ENCODE measurements around the gene TBC1D22B. TPM values are rescaled to one million over a fixed set of nuclear protein-coding genes. Genes with fewer than 3 reads are reported as not detected.

TBC1D22B gene
- total RNA-seq, 1 experiment from 2014 or later, result 9.1 TPM

DNA sequence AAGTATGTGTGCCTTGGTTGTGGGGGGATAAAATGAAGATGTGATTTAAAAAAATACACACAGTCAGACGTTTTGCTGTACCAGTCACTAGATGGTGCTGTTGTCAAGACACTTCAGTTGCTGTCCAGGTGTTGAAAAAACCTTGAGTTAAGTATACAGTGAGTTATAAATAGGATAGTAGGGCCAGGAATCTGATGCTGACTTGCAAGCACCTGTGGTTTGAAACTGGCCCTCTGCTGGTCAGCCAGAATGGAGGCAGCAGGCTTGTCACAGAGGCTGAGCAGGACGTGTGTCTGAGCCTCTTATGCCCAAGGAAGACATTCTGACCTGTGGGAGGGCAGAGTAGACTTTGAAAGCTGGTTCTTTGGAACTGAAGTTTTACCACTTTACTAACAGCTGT is 124.0 kb downstream of the TBC1D22B start:
- H3K79me2 ChIP-seq (ENCODE audit: low read length), result no peaks in the 10 kb centered on the region
- intact Hi-C loops (cut with micrococcal nuclease), result loop anchor here (1.0 to 10.0 kb wide), 4 partner anchors 56 to 311 kb away; no protein-coding TSS in a partner anchor
- no peaks in the 10 kb centered on the region for H3K9me2 ChIP-seq (replicated peaks; ENCODE audit: low read length)
- H2AFZ ChIP-seq (ENCODE audit: low read length), result no peak overlapping the region
- no peaks in the 10 kb centered on the region for H3F3A ChIP-seq (ENCODE audit: low read length, unreplicated experiment)
- TF ChIP-seq, protein P1, sequence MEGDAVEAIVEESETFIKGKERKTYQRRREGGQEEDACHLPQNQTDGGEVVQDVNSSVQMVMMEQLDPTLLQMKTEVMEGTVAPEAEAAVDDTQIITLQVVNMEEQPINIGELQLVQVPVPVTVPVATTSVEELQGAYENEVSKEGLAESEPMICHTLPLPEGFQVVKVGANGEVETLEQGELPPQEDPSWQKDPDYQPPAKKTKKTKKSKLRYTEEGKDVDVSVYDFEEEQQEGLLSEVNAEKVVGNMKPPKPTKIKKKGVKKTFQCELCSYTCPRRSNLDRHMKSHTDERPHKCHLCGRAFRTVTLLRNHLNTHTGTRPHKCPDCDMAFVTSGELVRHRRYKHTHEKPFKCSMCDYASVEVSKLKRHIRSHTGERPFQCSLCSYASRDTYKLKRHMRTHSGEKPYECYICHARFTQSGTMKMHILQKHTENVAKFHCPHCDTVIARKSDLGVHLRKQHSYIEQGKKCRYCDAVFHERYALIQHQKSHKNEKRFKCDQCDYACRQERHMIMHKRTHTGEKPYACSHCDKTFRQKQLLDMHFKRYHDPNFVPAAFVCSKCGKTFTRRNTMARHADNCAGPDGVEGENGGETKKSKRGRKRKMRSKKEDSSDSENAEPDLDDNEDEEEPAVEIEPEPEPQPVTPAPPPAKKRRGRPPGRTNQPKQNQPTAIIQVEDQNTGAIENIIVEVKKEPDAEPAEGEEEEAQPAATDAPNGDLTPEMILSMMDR (conservative IDR thresholded peaks at IDR 0.05; ENCODE audit: low read depth, low read length), result peak; percentile 94
- TF ChIP-seq EZH2 (IDR thresholded peaks at IDR 0.05; ENCODE audit: low read length, unreplicated experiment), result no peak
- H3K27ac ChIP-seq (ENCODE audit: low read length), result no peak overlapping the region
- DNase-seq, result peak; percentile 88
- H3K27me3 ChIP-seq (ENCODE audit: low read length), result no peaks in the 10 kb centered on the region
- H4K20me1 ChIP-seq (ENCODE audit: low read length), result no peaks in the 10 kb centered on the region
- no peaks in the 10 kb centered on the region for H3K9me3 ChIP-seq (ENCODE audit: low read length)
- ChIA-PET POLR2A (ENCODE audit: unreplicated experiment) (interaction anchor here (0.5 kb wide), 1 partner anchor 43 kb away, joined by 3 read pairs; no protein-coding TSS in a partner anchor), CTCF (interaction anchor here (0.6 to 0.7 kb wide), 2 partner anchors 9 to 12 kb away, joined by 3 read pairs; no protein-coding TSS in a partner anchor)
- H3K4me1 ChIP-seq (ENCODE audit: insufficient read depth, low read length), result no peaks in the 10 kb centered on the region
- no peak overlapping the region for H3K4me2 ChIP-seq (ENCODE audit: low read length)
- H3K36me3 ChIP-seq (ENCODE audit: low read depth, low read length), result peaks cover 19% of the 10 kb centered on the region; the same call in 1 of the 2 replicates
- no peak overlapping the region for H3K9ac ChIP-seq (ENCODE audit: low read length)
- no peak overlapping the region for H3K4me3 ChIP-seq (ENCODE audit: low read length)
- BruUV-seq (replicated peaks), result no TSS peak
- peak; percentile 93 for ATAC-seq

Other genes with a start within 250 kb of the TBC1D22B start
- gene PIM1, start 87.6 kb upstream of the TBC1D22B start, total RNA-seq (2014; rRNA removed), result 74.1 and 93.3 TPM in 2 replicates
- gene TMEM217, start 372 bp downstream of the TBC1D22B start, total RNA-seq (2014; rRNA removed), result 2.2 and 2.4 TPM in 2 replicates
- 20.2 and 28.1 TPM in 2 replicates for gene RNF8, start 96.2 kb downstream of the TBC1D22B start, total RNA-seq (2014; rRNA removed)
- 36.4 and 41.9 TPM in 2 replicates for gene CMTR1, start 175.4 kb downstream of the TBC1D22B start, total RNA-seq (2014; rRNA removed)
- gene CCDC167, start 242.1 kb downstream of the TBC1D22B start, total RNA-seq (2014; rRNA removed), result 54.1 and 56.9 TPM in 2 replicates

All from PC-3 (cell line).